ENCODE measurements around the gene ATP6V1F.

- TF ChIP-seq CTCF (IDR thresholded peaks at IDR 0.05) (no peak), ZFX (IDR thresholded peaks at IDR 0.05; ENCODE audit: borderline replicate concordance) (no peak)
These were observed 34.5 kb upstream of the ATP6V1F start for GRCh38 chr7:128827971-128828711.

All from 22Rv1 (cell line).